Measurements from ENCODE around the gene BUB3. TPM values are rescaled to one million over a fixed set of nuclear protein-coding genes. Genes with fewer than 3 reads are reported as not detected.

Gene BUB3
- total RNA-seq, 1 experiment from 2014 or later, result 180 TPM

- TF ChIP-seq HMGXB4 (CRISPR knock-in tag; IDR thresholded peaks at IDR 0.05) (peak; percentile 86), ZNF138 (CRISPR knock-in tag; conservative IDR thresholded peaks at IDR 0.05) (no peak; the same call in 1 of the 2 replicates), CBFB (CRISPR knock-in tag; IDR thresholded peaks at IDR 0.05; ENCODE audit: low read depth) (no peak), STAT6 (CRISPR knock-in tag; conservative IDR thresholded peaks at IDR 0.05; ENCODE audit: low read depth) (0 out of 2 replicates have a peak, but pooled peaks have one; percentile 48), CREM (CRISPR knock-in tag; IDR thresholded peaks at IDR 0.05) (peak; percentile 82), ZNF425 (CRISPR knock-in tag; conservative IDR thresholded peaks at IDR 0.05) (no peak), NFATC4 (CRISPR knock-in tag; IDR thresholded peaks at IDR 0.05) (no peak), ZNF317 (CRISPR knock-in tag; IDR thresholded peaks at IDR 0.05; ENCODE audit: borderline replicate concordance, low read depth) (peak; percentile 59; the same call in 1 of the 2 replicates), TEAD1 (CRISPR knock-in tag; IDR thresholded peaks at IDR 0.05) (peak; percentile 45), JAZF1 (CRISPR knock-in tag; IDR thresholded peaks at IDR 0.05) (no peak), ZNF532 (CRISPR knock-in tag; IDR thresholded peaks at IDR 0.05; ENCODE audit: borderline replicate concordance) (no peak), ATF1 (CRISPR knock-in tag; IDR thresholded peaks at IDR 0.05) (no peak), ZBTB21 (CRISPR knock-in tag; IDR thresholded peaks at IDR 0.05; ENCODE audit: borderline replicate concordance) (no peak), SMAD3 (CRISPR knock-in tag; IDR thresholded peaks at IDR 0.05; ENCODE audit: borderline replicate concordance) (no peak), CDX4 (CRISPR knock-in tag; IDR thresholded peaks at IDR 0.05; ENCODE audit: borderline replicate concordance) (no peak), FOXK1 (CRISPR knock-in tag; IDR thresholded peaks at IDR 0.05) (peak; percentile 72; the same call in 1 of the 2 replicates), PRRX2 (CRISPR knock-in tag; IDR thresholded peaks at IDR 0.05) (no peak), NR2C2 (CRISPR knock-in tag; IDR thresholded peaks at IDR 0.05) (no peak), IRF2 (CRISPR knock-in tag; IDR thresholded peaks at IDR 0.05; ENCODE audit: borderline replicate concordance, low read depth) (no peak), USF2 (CRISPR knock-in tag; IDR thresholded peaks at IDR 0.05) (0 out of 2 replicates have a peak, but pooled peaks have one; percentile 4), E2F5 (CRISPR knock-in tag; IDR thresholded peaks at IDR 0.05) (peak; percentile 73; the same call in 1 of the 2 replicates), SMAD4 (CRISPR knock-in tag; IDR thresholded peaks at IDR 0.05) (no peak; the same call in 1 of the 2 replicates)
Observed at GRCh38 chr10:123150986-123151736, 3.0 kb upstream of the BUB3 start (continued).
